Hematopoietic multipotent progenitor cell treated with erythropoietin and hydrocortisone succinate and interleukin-3 and kit ligand, for 8 days (in vitro differentiated cells): ENCODE results near the gene BTN3A1.
"Not testable (repeated sequence)": the region's sequence is repeated elsewhere in the genome, so short reads cannot be mapped to it uniquely, and the experiment has no call there.

Source experiments
- DNase-seq: peaks from one replicate; pipeline ENCODE4 v3.0.0-alpha.2; 2015

BTN3A1 gene

DNA sequence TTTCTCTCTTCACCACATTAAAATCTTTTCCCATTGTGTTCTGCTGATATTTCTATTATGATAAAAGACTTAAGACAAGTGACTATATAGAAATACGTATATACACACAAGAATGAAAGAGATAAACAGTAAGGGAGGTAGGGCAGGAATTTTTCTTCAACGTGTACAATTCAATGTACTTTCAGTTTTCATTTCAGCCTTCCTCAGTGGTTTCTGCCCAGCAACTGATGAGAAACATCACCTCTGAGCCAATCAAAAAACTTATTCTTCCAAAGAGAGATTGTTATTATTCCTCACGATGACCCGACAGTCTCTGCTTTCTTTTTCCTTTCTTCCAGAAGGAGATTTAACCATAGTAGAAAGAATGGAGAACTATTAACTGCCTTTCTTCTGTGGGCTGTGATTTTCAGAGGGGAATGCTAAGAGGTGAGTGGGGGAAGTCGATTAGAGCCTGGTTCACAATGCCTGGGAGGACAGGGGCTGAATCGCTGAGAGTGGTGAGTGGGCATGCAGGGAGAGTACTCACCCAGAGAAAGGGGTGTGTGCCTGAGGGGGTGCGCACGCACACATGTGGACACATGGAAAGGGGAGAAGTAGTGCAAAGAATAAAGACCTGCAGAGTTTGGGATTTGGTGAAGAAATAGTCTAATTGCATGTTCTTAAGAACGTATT, at the start of gene BTN3A1:
Gene BTN3A1 (plus strand): TSS at position 289 of the 672 bp plus-strand sequence. CDS start 3,289 bp downstream, outside the sequence.
- DNase-seq: peak; percentile 89

DNA sequence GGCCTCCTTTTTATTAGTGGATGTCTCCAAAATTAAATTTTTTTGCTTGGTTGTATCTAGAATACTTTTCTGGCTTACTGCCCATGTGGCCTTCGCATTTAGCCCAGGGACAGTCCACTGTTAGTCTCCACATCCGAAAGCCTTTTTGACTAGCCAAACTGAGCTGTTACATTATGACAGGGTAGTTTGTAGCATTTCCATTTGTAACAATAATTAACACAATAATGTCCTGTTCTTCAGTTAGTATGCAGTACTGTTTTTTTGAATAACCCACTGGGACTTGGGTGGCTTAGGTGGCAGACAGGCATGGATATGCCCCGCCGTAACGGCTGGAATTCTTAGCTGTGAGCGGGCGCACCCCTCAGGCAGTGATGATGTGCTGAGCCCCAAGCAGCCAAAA, 49.8 kb upstream of the BTN3A1 start:
- DNase-seq: no peak

DNA sequence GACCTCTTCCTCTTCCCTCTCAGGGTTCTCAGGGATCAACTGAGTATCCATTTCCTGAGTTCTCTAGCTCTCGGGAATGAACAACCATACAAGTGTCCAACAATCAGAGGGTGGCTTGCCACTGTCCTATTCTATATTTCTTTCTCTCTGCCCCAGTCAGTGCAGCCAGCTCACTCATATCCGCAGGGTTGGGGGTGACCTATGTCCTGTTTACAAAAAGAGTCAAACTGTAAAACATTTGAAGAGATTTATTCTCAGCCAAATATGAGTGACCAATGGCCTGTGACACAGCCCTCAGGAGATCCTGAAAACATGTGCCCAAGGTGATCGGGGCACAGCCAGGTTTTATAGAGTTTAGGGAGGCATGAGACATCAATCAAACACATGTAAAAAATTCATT, 47.9 kb upstream of the BTN3A1 start:
- DNase-seq: no peak

DNA sequence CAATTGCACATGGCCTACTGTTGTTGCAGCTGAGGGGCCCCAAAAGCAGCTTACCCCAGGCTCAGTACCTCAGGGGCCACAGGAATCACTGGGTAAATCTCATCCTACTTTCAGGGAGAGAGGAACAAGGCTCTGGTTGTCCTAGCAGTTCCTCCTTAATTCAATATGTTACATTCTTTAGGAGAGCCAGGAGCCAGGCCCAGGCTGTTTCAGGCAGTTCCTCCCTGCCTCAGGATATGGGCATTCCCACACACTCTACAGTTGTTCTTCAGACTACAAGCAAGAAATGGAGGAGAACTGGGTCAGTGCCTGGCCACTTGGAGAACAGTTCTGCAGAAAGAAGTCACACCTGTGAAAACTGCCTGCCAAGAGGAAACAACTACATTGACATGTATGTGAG, 46.7 kb upstream of the BTN3A1 start:
- DNase-seq: no peak

DNA sequence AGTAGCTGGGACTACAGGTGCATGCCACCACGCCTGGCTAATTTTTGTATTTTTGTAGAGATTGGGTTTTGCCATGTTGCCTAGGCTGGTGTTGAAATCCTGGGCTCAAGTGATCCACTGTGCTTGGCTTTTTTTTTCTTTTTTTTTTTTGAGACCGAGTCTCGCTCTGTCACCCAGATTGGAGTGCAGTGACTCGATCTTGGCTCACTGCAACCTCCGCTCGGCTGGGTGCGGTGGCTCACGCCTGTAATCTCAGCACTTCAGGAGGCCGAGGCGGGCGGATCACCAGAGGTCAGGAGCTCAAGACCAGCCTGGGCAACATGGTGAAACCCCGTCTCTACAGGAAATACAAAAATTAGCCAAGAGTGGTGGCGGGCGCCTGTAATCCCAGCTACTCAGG, 44.5 kb upstream of the BTN3A1 start:
- DNase-seq: not testable (repeated sequence)

DNA sequence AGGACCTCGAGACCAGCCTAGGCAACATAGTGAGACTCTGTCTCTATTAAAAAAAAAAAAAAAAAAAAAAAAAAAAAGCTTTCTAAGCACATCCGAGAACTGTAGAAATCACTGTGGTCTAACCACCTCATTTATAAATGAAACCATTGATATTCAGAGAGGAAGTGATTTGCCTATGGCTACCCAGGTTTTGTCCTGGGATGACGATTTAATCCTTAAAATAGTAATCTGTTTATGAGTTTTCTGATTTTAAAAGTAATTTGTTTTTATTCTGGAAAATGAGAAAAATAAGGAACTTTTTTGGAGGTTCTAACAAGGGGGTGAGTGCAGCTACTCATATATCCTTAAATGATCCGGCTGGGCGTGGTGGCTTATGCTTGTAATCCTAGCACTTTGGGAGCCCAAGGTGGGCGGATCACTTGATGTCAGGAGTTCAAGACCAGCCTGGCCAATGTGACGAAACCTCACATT, 43.5 kb upstream of the BTN3A1 start:
- no peak for DNase-seq

DNA sequence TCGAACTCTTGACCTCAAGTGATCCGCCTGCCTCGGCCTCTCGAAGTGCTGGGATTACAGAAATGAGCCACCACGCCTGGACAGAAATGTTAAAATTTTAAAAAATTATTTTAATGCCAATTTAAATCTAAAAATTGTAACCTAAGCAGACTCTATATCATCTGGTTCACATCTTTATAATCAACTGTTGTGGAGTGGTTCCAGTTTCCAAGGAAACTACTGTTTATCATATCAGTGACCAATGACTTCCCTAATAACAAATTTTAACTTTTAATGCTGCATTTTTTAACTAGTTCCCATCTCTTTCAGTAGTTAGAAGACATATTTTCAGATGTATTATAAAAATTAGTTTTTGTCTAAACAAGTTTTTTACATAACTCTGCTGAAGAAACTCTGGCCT, 42.3 kb upstream of the BTN3A1 start:
- DNase-seq: no peak

DNA sequence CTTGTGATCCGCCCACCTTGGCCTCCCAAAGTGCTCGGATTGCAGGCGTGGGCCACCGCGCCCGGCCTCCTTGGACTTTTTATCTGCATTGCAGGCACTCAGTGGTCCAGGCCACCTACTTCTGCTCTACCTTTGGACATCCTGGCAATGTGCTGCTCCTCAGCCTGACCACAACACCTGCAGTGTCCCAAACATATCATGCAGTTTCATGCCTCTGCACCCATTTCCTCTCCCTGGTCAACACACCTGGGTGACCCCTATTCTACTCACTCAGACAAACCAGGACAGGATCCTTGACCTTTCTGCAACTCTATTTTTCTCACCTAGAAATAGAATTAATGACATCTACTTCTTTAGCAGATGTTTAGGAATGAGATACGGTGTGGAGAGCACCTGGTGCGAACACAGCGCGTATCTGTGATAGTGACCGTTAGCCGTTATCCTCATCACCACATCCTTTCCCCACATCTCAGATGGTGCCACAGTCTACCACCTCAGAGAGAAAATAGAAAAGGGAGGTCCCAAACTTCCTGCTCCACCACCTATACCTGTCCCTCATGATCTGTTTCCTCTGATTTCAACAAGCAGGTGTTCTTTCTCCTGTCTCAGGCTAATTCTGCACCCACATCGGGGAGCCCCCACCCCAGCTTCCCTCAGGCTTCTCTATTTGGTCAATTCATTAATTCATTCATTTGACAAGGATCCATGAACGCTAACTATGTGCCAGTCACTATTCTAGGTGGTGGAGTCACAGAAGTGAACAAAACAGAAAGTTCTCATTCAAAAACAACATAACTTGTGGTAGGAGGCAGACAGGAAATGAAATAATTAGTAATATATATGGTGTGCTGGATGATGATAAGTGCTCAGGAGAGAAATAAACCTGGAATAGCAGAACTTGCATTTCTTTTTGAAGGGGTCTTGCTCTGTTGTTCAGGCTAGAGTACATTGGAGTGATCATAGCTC, 41.3 kb upstream of the BTN3A1 start:
- no peak for DNase-seq

DNA sequence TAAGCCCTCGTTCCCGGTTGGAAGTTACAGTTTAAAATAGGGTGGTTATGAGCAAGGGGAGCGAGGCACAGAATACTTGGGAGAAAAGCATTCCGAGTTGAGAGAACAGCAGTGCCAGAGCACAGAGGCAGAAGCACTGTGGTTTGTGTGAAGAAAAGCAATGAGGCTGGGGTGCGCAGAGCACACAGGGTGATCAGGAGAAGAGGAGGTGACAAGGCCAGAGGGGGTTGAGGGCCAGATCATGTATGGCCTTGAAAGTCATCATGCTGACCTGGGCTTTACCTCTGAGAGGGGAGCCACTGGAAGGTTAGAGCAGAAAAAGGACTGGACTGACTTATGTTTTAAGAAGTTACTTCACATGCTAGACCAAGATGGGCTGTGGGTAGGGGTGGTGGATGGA, 40.5 kb upstream of the BTN3A1 start:
- DNase-seq: no peak

DNA sequence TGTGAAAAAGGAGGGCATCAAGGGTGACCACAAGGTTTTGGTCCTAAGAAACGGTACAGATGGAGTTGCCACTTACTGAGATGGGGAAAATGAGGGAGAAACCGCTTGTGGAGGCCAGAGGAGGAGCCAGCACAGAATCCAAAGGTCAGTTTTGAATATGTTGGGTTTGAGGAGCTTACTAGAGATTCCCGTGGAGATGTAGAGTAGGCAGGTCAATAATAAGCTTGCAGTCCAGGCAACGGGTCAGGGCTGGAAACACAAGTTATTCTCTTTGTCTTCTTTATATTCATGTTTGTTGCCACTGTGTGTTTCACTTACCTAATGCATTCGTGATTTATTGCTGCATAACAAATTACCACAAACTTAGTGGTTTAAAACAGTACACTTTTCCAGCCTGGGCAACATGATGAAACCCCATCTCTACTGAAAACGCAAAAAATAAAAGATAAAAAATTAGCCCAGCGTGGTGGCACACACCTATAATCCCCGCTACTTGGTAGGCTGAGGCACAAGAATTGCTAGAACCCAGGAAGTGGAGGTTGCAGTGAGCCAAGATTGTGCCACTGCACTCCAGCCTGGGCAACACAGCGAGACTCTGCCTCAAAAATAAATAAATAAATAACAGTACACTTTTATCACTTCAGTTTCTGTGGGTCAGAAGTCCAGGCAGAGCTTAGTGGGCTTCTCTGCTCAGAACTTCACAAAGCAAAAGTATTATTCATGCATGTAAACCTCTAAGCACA, 39.8 kb upstream of the BTN3A1 start:
- DNase-seq: no peak

DNA sequence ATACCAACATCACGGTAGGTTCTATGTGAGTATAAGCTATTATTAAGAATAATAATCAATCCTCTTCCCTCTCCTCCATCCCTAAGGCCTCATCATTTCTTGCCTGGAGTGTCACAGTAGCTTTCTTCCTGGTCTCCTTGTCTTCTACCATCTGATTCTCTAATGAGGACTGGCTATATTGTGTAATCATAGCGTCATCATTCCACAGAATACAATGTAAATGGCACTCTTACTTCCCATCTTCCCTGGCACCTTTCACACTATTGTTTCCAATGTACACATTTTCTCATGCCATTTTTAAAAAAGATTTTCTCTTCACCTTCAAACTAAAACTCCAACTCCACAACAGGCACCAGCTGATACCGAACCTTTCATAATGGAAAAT, 39.2 kb upstream of the BTN3A1 start:
- DNase-seq: no peak

DNA sequence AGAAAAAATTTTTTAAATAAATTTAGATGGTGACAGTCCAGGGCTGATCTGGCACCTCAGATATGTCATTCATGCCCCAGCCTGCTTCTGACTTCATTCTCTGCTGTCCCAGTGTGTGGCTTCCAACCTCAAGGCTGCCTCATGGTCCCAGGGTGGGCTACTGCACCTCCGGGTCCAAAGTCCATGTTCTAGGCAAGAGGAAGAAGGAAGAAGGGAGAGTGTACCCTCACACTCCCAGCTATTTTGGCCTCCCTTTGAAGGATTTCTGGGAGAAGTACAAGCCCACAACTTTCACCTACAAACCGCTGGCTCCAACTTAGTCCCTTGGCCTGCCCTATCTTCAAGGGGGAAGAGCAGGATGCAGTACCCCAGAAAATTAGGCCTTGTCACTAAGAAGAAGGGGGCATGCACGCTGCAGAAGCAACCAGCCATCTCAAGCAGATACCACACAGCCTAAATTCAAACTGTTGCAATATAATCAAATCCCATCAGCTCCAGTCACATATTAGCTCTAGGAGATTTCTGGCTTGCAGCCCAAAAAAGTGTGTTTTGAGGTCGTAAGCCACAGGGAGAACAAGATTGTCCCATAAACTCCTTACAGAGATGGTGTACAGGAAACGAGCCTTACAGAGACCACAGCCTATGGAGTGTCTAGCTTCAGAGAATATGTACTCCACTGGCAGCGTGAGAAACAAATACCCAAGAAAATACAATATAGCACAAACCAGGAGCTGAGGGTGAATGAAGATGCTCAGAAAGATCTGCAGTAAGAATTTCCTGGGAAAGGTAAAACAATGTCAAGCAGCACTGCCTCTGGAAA, 38.0 kb upstream of the BTN3A1 start:
- DNase-seq: peak; percentile 56

DNA sequence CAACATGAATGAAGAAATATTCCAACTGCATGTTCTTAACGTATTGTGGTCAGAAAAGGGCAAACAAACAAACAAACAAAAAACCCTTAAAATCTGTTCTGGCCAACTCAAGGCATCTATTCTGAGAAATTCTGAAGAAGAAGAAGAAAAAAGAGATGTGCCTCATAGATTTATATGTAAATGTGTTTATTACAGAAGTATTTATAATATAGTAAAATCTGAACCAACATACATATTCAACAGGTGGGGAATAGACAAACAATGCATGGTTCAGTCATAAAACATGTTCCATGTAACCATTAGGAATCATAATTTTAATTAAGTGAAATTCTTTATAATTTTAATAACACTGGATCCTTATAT, 36.5 kb upstream of the BTN3A1 start:
- DNase-seq: no peak

DNA sequence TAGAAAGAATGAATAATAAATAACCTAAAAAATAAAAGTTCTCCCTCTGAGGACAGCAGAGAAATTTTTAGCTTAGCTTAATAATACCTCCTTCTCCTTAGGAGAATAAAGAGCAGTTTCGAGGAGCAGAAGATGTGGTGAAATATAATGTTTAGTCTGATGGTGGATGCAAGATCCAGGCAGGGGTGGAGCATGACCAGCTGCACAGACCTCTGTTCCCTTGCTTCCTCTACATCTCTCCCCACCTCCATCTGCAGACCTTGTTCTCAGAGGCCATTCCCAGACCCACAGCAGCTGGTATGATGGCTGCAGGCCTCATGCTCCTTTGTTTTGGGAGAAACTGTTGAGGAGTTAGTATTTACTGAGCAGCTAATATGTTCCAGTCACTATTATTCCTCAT, 35.6 kb upstream of the BTN3A1 start:
- DNase-seq: peak; percentile 47

DNA sequence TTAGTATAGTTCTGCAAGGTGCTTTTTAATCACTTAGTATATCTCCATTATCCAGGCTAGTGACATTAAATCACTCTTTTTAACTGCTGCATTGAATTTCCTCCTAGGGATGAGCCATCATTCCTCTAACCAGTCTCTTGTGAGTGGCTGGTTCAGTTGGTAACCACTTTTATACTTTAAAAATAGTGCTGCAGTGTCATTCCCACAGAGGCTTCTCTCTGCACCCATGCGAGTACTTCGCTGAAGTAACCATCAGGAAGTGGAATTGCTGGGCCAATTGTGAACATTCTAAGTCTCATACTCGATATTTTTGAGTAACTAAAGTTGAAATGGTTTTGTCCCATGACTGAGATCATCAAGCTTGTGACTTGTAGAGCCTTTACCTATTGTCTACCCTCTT, 35.0 kb upstream of the BTN3A1 start:
- DNase-seq: no peak

DNA sequence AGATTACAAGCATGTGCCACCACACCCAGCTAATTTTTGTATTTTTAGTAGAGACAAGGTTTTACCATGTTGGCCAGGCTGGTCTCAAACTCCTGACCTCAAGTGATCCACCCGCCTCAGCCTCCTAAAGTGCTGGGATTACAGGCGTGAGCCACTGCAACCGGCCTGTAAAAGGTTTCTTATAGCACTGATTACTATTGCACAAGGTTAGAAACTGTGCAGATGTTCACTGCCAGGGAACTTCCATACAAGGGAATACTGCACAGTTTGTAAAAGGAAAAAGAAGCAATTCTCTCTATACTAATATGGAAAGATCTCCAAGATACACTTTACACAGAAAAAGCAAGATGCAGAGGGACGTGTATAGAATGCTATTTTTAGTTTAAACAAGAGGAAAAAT, 30.3 kb upstream of the BTN3A1 start:
- DNase-seq: not testable (repeated sequence)

DNA sequence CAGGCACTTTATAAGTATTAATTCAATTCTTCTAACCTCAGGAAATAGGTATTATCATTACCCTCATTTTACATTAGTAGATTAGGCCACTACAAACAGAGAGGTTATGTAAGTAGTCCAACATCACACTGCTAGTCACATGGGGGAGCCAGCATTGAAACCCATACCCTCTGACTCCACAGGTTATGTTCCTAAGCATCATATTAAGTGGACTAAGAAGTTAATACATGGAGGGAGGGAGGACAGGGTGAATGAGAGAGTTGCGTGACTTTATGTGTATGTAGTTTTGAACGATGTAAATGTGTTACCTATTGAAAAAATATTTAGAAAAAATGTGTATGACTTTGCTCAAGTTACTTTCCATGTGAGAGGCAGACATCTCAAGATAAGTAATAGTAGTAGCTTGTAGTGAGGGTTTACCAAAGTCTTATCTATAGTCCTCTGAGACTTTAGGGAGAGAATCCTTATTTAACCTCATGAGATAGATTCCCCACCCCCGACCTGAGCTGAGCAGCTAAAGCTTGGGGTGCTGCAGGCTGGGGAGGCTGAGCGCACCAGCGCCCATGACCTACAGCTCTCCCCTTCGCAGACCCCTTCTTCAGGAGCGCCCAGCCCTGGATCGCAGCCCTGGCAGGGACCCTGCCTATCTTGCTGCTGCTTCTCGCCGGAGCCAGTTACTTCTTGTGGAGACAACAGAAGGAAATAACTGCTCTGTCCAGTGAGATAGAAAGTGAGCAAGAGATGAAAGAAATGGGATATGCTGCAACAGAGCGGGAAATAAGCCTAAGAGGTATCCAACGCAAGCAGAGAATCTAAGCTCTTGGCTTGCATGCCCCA, 29.5 kb upstream of the BTN3A1 start:
- DNase-seq: peak; percentile 75

DNA sequence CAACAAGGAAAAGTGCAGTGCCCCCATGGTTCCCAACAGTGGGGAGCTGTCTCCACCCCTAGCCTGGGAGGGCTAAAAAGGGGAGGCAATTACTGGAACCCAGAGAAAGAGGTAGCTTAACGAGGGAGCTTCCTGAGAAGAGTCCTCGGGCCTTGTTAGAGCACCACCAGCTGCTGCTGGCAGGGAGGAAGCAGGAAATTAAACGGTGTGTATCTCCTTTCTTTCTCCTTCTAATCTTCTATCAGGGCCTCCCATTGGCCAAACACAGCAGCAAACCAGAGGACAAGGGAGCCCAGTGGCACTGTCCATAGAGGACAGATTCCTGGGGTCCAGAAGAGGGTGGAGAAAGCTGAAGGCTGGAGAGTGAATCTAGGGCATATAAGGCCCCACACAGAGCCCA, 26.8 kb upstream of the BTN3A1 start:
- no peak for DNase-seq

DNA sequence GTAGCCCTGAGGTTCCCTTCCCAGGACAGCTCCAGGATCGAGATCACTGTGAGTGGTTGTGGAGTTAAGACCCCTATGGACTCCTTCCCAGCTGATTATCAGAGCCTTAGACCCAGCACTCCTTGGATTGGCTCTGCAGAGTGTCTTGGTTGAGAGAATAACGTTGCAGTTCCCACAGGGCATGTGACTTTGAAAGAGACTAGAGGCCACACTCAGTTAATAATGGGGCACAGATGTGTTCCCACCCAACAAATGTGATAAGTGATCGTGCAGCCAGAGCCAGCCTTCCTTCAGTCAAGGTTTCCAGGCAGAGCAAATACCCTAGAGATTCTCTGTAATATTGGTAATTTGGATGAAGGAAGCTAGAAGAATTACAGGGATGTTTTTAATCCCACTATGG, 24.4 kb upstream of the BTN3A1 start:
- peak; percentile 61 for DNase-seq

DNA sequence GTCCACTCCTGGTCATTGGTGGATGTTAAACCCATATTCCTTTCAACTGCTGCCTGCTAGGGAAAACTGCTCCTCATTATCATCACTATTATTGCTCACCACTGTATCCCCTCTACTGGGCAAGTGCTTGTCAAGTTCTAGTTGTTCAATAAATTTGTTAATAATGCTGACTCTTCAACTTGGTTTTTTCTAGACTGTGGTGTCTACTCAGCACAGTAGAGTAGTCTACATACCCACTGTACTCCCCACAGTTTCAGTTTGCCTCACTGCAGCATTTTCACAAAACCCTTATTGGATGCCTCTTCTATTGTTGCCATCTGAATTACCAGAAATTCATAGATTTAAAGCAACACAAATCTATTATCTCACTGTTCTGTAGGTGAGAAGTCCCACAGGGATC, 23.9 kb upstream of the BTN3A1 start:
- DNase-seq: not testable (repeated sequence)

DNA sequence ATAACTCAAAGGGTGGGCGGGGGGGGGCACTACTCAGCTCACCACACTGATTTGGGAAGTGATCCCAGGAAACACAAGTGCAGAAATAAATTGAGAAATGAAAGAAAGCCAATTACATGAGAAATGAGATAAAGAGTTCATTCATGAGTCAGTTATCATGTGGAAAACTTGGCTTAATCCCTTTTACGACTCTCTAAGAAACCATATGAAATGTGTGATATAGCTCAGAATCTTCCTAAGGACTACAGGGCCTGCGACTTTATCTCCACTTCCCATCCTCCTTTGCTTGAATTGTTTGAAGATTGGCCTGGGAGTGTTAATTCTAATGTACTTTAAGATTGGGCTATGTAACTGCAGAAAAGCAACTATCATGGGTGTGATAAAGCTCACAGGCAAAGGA, 22.8 kb upstream of the BTN3A1 start:
- DNase-seq: peak; percentile 82

DNA sequence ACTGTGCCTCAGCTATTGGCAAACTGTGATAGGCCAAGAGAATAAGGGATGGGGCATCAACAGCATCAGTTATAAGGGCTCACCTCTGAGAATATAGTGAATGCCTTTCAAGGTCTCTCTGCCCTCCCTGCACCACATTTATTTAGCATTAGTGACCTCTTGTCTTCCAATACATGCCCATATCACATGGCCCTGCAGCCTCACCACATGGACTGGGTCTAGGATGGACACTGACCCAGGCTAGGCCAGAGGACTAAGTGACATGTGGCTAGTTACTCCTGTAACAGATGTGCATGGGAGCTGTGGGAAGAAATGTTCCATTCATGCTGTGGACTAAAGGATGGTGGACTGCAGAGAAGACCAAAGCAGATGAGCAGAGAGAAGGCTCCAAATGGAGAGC, 22.3 kb upstream of the BTN3A1 start:
- DNase-seq: no peak
